A673 (cell line): ENCODE results near the gene CMTM8.

Experiments
- CTCF ChIP-seq: fragments of 300-800, 200-600 bp; sonication (generic); conservative IDR thresholded peaks from 2 replicates; pipeline ENCODE4 v1.5.1; 2017; ENCODE audit warnings: low read depth, mild to moderate bottlenecking, antibody characterized with exemption, low read length, moderate library complexity, mixed read lengths
- EZH2 ChIP-seq: fragments of 200-600 bp; sonication (generic); IDR thresholded peaks from 2 replicates; pipeline ENCODE4 v1.6.1; 2017; ENCODE audit warnings: borderline replicate concordance, low read depth, mild to moderate bottlenecking, mixed read lengths, antibody characterized with exemption, low read length; ENCODE audit not compliant: poor library complexity, severe bottlenecking

DNA sequence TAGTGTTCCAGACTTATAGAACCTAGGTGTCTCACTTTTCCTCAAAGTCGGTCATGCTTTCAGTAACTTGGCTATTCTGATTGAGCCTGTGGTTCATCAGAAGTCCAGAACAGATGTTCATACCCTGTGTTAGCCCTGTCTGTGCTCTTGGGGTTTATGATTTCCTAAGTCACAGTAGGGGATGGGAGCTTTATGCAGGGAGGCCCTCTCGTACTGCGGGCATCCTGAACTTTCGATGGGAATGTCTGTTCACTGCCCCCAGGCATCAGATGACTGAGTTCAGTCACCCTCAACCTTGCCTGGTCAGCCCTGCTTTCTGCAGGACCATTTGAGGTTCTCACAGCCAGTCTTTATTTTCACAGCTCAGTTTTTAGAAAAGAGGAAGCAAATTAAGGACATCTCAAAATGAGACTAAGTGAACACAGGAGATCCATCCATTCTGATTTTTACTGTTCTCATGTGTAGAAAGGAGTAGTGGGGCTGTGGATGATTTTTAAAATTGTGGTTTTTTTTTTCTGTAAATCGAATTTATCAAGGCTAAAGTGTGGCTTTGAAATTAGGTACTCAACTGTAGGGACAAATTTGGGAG lies 71.3 kb downstream of the CMTM8 start:
- TF ChIP-seq CTCF = no peak
- TF ChIP-seq EZH2 = no peak
